UCSD-AML1 (cell line): ENCODE measurements around the gene IGSF21.
"Not testable (repeated sequence)": the region's sequence is repeated elsewhere in the genome, so short reads cannot be mapped to it uniquely, and the experiment has no call there.

ENCODE experiments used
- DNase-seq: peaks from one replicate; lab custom pipeline; 2025; ENCODE audit not compliant: unreplicated experiment; lab: John Stamatoyannopoulos, UW

Gene IGSF21

DNA sequence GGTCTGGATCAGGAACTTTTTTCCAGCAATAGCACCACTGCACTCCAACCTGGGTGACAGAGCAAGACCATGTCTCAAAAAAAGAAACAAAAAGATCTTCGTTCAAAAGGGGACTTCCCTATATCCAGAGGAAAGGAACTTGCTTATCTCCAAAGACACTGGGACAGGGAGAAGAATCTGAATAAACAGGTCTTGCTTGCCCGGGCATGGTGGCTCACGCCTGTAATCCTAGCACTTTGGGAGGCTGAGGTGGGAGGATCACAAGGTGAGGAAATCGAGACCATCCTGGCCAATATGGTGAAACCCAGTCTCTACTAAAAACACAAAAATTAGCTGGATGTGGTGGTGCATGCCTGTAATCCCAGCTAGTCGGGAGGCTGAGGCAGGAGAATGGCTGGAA lies 308.5 kb downstream of the IGSF21 start:
- not testable (repeated sequence) for DNase-seq

DNA sequence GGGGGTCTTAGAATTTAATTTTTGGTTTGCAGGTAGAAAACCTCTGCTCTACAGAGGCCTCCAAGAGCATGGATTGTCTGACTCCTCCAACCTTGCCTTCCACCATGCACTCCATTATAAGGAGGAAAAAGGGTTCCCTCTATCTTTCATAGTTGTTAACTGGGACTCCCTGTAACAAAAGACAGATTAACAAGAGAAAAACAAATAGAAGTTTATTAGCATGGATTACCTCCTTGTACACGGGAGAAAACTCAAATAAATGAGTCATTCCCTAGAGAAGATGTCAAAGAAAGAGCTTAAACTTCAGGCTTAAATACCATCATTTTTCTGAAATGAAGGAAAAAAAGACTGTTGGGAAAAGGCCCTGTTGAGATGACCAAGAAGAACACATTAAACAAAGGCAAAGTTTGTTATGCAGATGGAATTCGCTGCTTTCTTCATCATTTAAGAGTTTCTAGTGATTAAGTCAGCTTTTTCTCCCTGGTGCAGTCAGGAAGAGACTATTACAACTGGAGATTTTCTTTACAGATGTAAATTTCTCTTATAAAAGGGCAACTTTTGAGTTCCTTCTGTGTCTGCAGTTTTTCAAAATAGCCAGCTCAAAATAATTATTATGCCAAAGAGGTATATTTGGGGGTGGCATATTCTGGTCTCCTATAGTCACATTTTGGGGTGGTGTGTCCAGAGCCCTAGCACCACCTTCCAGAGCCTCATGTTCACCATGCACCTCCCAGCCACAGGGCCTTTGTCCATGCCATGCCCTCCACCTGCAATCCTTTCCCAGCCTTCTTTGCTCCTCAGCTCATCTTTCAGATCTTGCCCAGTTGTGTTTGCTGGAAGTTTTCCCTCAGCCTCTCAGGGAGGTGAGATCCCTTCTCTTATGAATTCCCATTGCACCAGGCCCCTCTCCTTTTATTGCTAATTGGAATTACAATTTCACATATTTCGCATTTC lies 310.0 kb downstream of the IGSF21 start:
- no peak for DNase-seq

DNA sequence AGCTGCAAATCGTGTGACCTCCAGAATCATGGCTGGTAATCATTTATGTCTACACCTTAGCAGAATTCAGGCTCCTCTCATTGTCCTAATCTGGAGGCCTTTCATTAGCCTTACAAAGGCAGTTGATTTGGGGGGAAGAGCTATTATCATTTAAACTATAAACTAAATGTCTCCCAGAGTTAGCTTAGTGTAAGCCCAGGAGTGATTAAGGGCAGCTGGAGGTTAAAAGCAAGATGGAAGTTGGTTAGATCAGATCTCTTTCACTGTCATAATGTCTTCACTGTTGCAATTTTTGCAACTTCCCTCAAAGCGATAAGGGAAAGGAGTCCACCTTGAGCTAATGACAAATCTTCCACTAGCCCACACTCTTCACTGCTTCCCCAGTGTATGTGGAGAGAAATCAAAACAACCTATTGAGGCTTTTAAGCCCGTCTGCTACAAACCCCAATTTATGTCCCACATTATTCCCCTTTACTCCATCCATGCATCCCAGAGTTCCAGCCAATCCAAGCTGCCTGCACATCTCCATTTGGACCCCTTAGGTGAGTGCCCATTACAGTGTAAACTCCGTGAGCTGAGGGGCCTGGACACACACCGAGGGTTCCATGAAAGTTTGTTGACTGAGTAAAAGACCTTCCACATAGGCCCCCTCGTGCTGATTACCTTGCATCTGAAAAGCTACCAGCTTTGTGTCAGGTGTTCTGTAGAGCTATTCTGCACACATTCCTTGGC lies 311.7 kb downstream of the IGSF21 start:
- DNase-seq, result no peak

DNA sequence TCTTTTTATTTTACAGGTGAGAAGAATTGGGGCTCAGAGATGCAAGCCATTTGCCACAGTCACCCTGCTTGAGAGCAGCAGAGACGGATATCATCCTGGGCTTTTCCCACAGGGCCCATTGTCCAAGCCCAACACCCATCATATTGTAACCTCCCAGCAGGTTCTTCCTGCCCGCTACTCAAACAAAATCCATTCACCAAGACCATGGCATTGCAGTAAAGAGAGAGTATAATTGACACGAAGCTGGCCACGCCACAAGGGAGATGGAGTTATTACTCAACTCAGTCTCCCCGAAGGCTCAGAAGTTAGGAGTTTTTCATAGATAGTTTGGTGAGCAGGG lies 312.2 kb downstream of the IGSF21 start:
- no peak for DNase-seq

DNA sequence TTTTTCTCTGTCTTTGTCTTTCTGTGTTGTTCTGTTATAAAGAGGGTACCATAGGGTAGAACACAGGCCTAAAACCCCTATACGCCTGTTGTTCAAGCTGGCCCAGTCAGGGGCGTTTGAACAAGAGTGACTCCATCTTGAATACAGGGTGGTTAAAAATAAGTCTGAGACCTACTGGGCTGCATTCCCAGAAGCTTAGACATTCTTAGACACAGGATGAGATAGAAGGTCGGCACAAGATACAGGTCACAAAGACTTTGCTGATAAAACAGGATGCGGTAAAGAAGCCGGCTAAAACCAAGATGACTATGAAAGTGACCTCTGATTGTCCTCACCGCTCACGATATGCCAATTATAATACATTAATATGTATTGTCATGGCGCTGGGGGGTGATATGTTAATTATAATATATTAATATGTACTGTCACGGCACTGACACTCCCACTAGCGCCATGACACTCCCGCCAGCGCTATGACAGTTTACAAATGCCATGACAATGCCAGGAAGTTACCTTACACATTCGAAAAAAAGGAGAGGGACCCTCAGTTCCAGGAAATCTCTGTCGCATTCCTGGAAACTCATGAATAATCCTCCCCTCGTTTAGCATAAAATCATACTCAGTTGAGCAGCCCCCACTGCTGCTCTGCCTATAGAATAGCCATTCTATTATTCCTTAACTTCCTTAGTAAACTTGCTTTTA lies 314.6 kb downstream of the IGSF21 start:
- no peak for DNase-seq

DNA sequence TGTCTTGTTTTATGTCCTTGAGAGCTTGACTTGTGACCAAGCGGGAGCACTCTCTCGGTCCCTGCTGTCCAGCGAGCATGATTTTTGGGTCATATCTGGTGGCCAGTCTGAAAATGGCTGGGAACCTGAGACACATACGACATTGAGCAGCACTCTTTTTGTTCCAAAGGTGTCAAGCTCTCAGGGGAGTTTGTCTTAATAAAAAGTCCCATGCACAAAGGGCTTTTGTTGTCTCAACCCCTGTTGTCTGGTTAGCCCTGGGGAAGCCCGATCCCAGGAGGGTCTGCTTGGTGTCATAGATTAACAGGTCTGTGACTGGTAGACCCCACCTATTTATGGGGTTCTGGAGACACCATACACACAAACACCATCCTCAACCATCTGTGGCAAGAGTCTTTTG lies 315.4 kb downstream of the IGSF21 start:
- no peak for DNase-seq

DNA sequence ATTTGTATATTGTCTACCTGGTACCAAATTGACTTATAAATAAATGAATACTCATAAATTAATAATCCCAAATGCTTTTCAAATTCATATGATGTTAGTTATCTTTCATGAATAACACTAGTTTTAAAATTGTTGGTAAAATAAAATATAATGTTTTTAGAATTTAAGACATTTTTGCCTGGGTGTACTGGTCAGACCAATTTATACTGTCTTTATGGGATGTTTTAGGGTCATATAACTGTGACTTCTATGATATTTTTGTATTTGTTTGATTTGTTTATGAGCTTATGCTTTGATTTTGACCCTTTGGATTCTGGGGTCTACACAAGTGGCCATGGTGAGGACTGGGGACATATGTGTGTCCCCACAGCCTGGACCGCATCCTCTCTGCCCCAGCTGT lies 319.0 kb downstream of the IGSF21 start:
- no peak for DNase-seq
